Measurements from ENCODE around the gene FGF13.

The FGF13 gene

GRCh38 chrX:138651494-138651893 lies 60.0 kb downstream of the FGF13 start:
- DNase-seq: no peak

- no peak for DNase-seq
Measured at GRCh38 chrX:138648568-138648967, 62.9 kb downstream of the FGF13 start.

GRCh38 chrX:138638996-138639395 lies 72.5 kb downstream of the FGF13 start:
- DNase-seq: no peak
